ENCODE data around the gene PTX4.
"Not testable (repeated sequence)": the region's sequence is repeated elsewhere in the genome, so short reads cannot be mapped to it uniquely, and the experiment has no call there.

The PTX4 gene

DNA sequence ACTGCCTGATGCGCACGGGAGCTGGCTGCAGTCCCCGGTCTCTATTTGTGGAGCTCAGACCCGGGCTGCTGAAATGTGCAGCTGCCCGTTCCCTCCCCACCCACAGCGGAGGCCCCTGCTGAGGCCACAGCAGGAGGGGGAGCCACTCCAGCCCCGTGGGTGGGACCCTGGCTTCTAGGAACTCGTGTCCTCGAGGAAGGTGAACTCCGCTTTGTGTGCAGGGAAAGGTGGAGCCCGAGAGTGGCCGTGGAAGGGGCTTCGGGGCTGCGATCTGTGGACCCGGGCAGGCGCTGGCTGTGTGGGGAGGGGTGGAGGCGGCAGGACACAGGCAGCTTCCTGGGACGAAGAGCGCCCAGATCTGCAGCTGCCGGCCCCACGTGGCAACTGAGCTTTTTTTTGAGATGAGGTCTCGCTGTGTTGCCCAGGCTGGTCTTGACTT is 47.3 kb downstream of the PTX4 start:
- no peak for DNase-seq

DNA sequence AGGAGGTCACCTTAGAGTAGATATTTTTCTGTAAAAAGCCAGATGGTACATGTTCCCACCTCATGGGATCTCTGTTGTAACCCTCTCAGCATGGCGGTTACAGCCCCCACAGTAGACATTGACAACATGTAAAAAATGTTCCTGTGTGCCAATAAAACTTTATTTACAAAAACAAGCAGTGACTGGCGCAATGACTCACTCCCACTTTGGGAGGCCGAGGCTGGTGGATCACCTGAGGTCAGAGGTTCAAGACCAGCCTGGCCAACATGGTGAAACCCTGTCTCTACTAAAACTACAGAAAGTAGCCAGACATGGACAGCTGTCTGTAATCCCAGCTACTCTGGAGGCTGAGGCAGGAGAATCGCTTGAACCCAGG is 49.1 kb downstream of the PTX4 start:
- not testable (repeated sequence) for DNase-seq

DNA sequence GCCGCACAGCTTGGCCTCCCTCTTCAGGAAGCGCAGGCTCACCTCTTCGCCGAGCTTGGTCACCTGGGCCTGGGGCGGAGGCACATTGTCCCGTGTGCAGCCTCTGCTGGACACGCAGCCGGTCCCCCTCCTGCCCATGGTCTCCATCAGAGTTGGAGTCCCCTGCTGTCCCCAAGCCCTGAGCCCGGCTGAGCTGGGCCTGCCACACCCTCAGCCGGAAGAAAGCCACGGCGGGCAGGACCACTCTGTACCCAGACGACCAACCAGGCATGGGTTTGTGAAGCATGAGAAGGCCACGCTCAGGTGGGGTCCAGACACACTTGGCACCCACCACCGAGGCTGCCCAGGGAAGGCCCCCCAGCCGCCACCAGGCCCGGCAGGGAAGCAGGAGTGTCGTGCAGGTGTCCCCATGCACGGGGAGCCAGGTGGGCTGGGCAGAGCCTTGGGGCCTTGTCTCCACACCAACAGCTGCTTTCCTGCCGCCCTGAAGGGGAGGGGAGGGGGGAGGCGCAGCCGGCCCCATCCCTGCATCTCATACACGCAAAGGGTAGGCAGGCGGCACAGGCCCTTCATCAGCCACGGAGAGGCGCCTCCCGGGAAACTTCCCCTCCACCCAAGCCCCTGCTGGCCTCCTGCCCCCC is 49.6 kb downstream of the PTX4 start:
- no peak for DNase-seq

DNA sequence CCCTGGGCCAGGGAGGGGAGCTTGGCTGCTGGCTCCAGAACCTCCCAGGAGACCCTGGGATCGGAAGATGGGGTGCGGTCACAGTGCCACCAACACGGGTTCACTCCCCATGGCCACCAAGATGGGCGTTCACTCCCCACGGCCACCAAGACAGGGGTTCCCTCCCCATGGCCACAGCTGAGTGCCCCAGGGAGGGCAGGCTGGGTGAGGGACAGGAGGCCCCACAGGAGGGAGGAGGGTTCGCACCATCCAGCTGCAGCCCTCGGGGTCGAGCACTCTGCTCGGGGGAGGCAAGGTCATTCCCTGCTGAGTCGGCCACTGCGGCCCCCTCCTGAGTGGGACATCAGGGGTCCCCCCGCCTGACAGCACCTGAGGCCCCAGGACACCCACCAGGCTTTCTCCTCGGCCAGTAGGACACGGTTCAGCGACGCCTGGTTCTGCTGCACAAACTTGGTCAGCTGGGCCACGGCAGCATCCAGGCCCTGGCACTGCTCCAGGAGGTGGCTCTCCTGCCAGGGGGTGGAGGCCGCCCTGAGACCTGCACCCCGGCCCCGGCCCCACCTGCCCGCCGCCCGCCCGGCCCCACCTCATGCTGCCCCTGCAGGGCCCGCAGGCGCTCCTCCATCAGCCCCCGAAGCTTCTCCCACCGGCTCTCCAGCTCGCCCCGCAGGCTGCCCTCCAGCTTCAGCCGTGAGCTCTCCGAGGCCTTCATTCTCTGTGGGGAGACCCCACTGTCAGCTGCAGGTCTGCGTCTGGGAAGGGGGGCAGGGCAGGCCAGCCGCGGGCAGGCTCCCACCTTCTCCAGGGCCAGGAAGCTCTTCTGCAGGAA is 50.3 kb downstream of the PTX4 start:
- no peak for DNase-seq

DNA sequence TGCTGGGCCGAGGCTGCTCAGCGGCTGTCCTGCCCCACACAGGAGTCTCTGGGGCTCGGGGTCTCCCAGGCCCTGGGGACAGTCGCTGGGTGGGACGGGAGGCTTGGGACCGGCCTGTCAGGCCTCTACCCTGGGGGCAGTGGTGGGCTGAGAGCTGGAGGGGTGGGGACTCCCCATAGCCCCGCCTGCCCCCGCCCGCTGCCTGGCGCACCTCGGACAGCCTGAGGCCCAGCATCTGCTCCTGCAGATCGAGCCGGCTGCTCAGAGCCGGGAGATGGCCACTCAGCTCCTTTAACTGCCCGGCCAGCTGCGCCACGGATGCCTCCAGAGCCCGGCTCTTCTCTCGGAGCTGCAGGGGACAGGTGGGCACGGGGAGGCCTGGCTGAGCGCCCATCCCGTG is 51.1 kb downstream of the PTX4 start:
- DNase-seq, result no peak

DNA sequence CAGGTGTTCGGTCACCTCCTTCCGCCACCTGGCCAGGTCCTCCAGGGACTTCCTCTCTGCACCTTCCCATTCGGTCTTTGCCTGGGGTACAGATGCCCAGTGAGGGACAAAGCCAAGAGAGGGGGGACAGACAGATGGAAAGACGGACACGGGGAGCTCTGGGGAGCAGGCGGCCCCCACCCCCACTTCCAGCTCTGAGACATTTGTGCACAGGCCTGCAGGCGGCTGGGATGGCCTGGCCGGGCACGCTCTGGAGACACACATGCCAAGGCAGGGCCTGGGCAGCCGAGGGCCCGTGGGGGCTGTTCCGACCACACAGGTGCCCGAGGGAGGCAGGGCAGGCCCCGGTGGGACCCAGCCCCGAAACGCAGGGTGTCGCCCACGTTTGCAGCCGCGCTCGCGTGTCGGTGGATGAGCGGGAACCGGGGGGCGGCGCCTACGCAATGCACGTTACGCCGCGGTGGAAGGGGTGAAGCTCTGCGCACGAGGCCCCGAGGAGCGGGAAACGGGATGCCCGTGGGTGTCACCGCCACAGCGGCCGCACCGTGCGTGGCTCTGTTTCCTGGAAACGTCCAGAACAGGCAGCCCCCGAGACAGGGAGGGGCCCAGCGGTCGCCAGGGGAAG is 51.9 kb downstream of the PTX4 start:
- DNase-seq, result no peak

DNA sequence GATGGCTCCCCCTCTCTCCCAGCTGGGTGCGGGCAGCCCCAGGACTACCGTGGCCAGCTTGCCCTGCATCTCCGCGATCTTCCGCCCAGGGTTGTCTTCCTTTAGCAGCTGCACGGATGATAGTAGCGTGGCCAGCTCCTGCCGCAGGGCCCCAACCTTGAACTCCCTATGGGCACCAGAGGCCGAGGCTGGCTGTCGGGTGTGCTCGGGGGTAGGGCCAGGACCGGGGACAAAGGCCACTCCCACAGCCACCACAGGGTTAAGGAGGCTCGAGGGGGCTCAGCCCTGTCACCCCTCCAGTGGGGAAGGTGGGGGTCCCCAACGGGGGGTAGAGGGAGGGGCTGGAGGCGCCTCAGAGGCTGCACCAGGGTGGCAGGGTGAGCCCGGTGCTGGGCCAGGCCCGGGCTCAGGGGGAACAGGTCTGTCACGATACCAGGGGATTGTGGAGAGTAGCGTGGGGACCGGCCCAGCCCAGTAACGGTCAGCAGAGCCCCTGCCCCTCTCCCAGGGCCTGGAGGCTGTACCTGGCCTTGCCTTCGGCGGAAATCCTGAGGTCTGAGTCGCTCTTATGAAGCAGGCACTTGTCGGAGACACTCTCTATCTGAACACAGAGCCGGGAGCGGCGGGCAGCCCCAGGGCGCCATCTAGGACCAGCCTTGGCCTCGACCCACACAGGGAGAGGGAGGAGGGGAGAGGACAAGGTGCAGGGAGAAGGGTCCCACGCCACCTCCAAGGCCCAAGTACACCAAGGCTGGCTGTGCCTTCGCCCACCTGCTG is 52.6 kb downstream of the PTX4 start:
- no peak for DNase-seq
